Loucy (cell line): ENCODE data around the gene CASP7.

Experiments used
- H2AFZ ChIP-seq: fragments of 200-600 bp; sonication (generic); 2 replicates; pipeline ENCODE4 v1.6.0; 2016; ENCODE audit warnings: antibody characterized with exemption, mild to moderate bottlenecking, low read length, moderate library complexity
- H3F3A ChIP-seq: fragments of 200-600 bp; 2 replicates; pipeline ENCODE4 v1.6.0; 2016; ENCODE audit warnings: antibody characterized with exemption, low read depth, mild to moderate bottlenecking
- H3K27me3 ChIP-seq: fragments of 200-600 bp; sonication (generic); 2 replicates; pipeline ENCODE4 v1.6.1; 2014; ENCODE audit warnings: low read length, mild to moderate bottlenecking; ENCODE audit not compliant: insufficient read depth, poor library complexity, severe bottlenecking
- H3K36me3 ChIP-seq: fragments of 200-600 bp; sonication (generic); 2 replicates; pipeline ENCODE4 v1.6.1; 2016; ENCODE audit warnings: low read length; ENCODE audit not compliant: insufficient read depth
- H3K4me1 ChIP-seq: fragments of 200-600 bp; sonication (generic); 2 replicates; pipeline ENCODE4 v1.5.1; 2014; ENCODE audit warnings: low read length, mild to moderate bottlenecking; ENCODE audit not compliant: insufficient read depth, poor library complexity, severe bottlenecking
- H3K4me2 ChIP-seq: fragments of 200-600 bp; sonication (generic); 2 replicates; pipeline ENCODE4 v1.6.0; 2014; ENCODE audit warnings: antibody characterized with exemption, low read length, low read depth, mild to moderate bottlenecking; ENCODE audit not compliant: poor library complexity, severe bottlenecking
- H3K4me3 ChIP-seq: fragments of 200-600 bp; sonication (generic); 2 replicates; pipeline ENCODE4 v1.5.1; 2014; ENCODE audit warnings: low read length, mild to moderate bottlenecking, mixed read lengths; ENCODE audit not compliant: poor library complexity, severe bottlenecking
- H3K79me2 ChIP-seq: fragments of 200-600 bp; sonication (generic); 2 replicates; pipeline ENCODE4 v1.6.1; 2014; ENCODE audit warnings: low read length; ENCODE audit not compliant: insufficient read depth
- H3K9ac ChIP-seq: fragments of 200-600 bp; sonication (generic); 2 replicates; pipeline ENCODE4 v1.6.0; 2014; ENCODE audit warnings: mild to moderate bottlenecking, low read depth, low read length, moderate library complexity; ENCODE audit not compliant: poor library complexity, severe bottlenecking
- H3K9me2 ChIP-seq: fragments of 200-600 bp; sonication (generic); replicated peaks from 2 replicates; pipeline ENCODE4 v1.6.1; 2016; ENCODE audit warnings: low read depth, low read length, mixed read lengths
- H3K9me3 ChIP-seq: fragments of 200-600 bp; sonication (generic); 2 replicates; pipeline ENCODE4 v1.6.1; 2014; ENCODE audit warnings: mild to moderate bottlenecking, antibody characterized with exemption, low read length, low read depth; ENCODE audit not compliant: insufficient read depth
- H4K20me1 ChIP-seq: fragments of 200-600 bp; sonication (generic); 2 replicates; pipeline ENCODE4 v1.6.0; 2014; ENCODE audit warnings: antibody characterized with exemption, low read length, mild to moderate bottlenecking; ENCODE audit not compliant: insufficient read depth, poor library complexity, severe bottlenecking
- CTCF ChIP-seq: fragments of 200-600 bp; sonication (generic); conservative IDR thresholded peaks from 2 replicates; pipeline ENCODE4 v1.5.1; 2014; ENCODE audit warnings: mild to moderate bottlenecking, antibody characterized with exemption, low read length
- EZH2phosphoT487 ChIP-seq: fragments of 200-600 bp; IDR thresholded peaks from 2 replicates; pipeline ENCODE4 v1.6.1; 2018; ENCODE audit warnings: antibody characterized with exemption, mild to moderate bottlenecking, moderate library complexity, borderline replicate concordance

The CASP7 gene

GRCh38 chr10:113656896-113657295 lies 22.8 kb upstream of the CASP7 start:
- H2AFZ ChIP-seq = no peak overlapping the region
- no peaks in the 10 kb centered on the region for H3K4me1 ChIP-seq

GRCh38 chr10:113657544-113657943 lies 22.2 kb upstream of the CASP7 start:
- Histone ChIP-seq H3K9me2 (no peaks in the 10 kb centered on the region), H3F3A (no peaks in the 10 kb centered on the region), H3K36me3 (no peaks in the 10 kb centered on the region), H3K79me2 (no peaks in the 10 kb centered on the region), H3K4me3 (no peak overlapping the region), H2AFZ (no peak overlapping the region), H4K20me1 (no peaks in the 10 kb centered on the region), H3K27me3 (peaks cover 10% of the 10 kb centered on the region), H3K9ac (no peak overlapping the region), H3K4me2 (no peak overlapping the region), H3K9me3 (no peaks in the 10 kb centered on the region), H3K4me1 (no peaks in the 10 kb centered on the region)
- TF ChIP-seq EZH2phosphoT487 = no peak
- no peak for TF ChIP-seq CTCF

More at GRCh38 chr10:113656896-113657295, 22.8 kb upstream of the CASP7 start:
- Histone ChIP-seq H4K20me1 (no peaks in the 10 kb centered on the region), H3K79me2 (no peaks in the 10 kb centered on the region), H3K4me3 (no peak overlapping the region), H3K36me3 (no peaks in the 10 kb centered on the region), H3K9ac (no peak overlapping the region), H3K27me3 (peaks cover 10% of the 10 kb centered on the region), H3K9me3 (no peaks in the 10 kb centered on the region), H3K9me2 (no peaks in the 10 kb centered on the region), H3K4me2 (no peak overlapping the region), H3F3A (no peaks in the 10 kb centered on the region)
- TF ChIP-seq EZH2phosphoT487 (no peak), CTCF (no peak)

- no peaks in the 10 kb centered on the region for H3F3A ChIP-seq
- H3K9me2 ChIP-seq = no peaks in the 10 kb centered on the region
- no peaks in the 10 kb centered on the region for H3K79me2 ChIP-seq
- H4K20me1 ChIP-seq = no peaks in the 10 kb centered on the region
- TF ChIP-seq CTCF (no peak), EZH2phosphoT487 (no peak)
- no peaks in the 10 kb centered on the region for H3K9me3 ChIP-seq
- H3K27me3 ChIP-seq = no peaks in the 10 kb centered on the region
- H3K4me1 ChIP-seq = no peaks in the 10 kb centered on the region
- no peak overlapping the region for H3K4me2 ChIP-seq
- no peak overlapping the region for H3K9ac ChIP-seq
- H2AFZ ChIP-seq = no peak overlapping the region
- no peak overlapping the region for H3K4me3 ChIP-seq
- no peaks in the 10 kb centered on the region for H3K36me3 ChIP-seq
These were observed 18.4 kb upstream of the CASP7 start for GRCh38 chr10:113661332-113661731.
